SK-N-SH (cell line): ENCODE measurements around the gene ME3. TPM values are rescaled to one million over a fixed set of nuclear protein-coding genes. Genes with fewer than 3 reads are reported as not detected.

ENCODE experiments used
- CTCF ChIA-PET: fragments of 300-600, 350-600 bp; formaldehyde crosslinking; extraction: SDS; loops from one replicate; lab custom pipeline; 2021; lab: Yijun Ruan, JAX
- POLR2A ChIA-PET: fragments of 350-600 bp; sonication (Branson Sonifier 250); formaldehyde crosslinking; extraction: SDS; loops from one replicate; lab custom pipeline; 2020; ENCODE audit warnings: antibody characterized with exemption, inconsistent platforms; lab: Yijun Ruan, JAX
- DNase-seq: peaks from one replicate; pipeline ENCODE4 v3.0.0; 2012
- H2AFZ ChIP-seq: fragments of 200-600 bp; sonication (generic); 2 replicates; pipeline ENCODE4 v1.8.1; 2016; ENCODE audit warnings: antibody characterized with exemption, mild to moderate bottlenecking, low read depth
- H3F3A ChIP-seq: fragments of 200-600 bp; sonication (generic); replicated peaks from 2 replicates; pipeline ENCODE3; 2016; ENCODE audit warnings: antibody characterized with exemption, mild to moderate bottlenecking; ENCODE audit not compliant: insufficient read depth
- H3K27ac ChIP-seq, 2 experiments: fragments of 200-500 bp in 1 of 2; fragments of 200-600 bp in 1 of 2; sonication (Bioruptor generic) in 1 of 2; sonication (generic), shearing (Covaris generic) in 1 of 2; 2 replicates each; pipeline versions ENCODE4 v1.5.1 to v1.6.1; 2014 to 2016; ENCODE audit warnings: low read depth in 2 of 2, inconsistent platforms in 1 of 2, low read length in 1 of 2, mild to moderate bottlenecking in 1 of 2, mixed read lengths in 1 of 2
- H3K27me3 ChIP-seq: fragments of 200-600 bp; sonication (generic), shearing (Covaris generic); 2 replicates; pipeline ENCODE4 v1.6.1; 2016; ENCODE audit warnings: mixed run types; ENCODE audit not compliant: insufficient read depth
- H3K36me3 ChIP-seq, 2 experiments: fragments of 200-500 bp in 1 of 2; fragments of 200-600 bp in 1 of 2; sonication (Bioruptor generic) in 1 of 2; sonication (generic) in 1 of 2; replicated peaks in 1 of 2; 2 replicates each; pipeline versions ENCODE3 to v1.5.1; 2014 to 2016; ENCODE audit warnings: low read length in 1 of 2, mild to moderate bottlenecking in 1 of 2; ENCODE audit not compliant: insufficient read depth in 2 of 2, control insufficient read depth in 1 of 2
- H3K4me1 ChIP-seq, 2 experiments: fragments of 200-500 bp in 1 of 2; fragments of 200-600 bp in 1 of 2; sonication (Bioruptor generic) in 1 of 2; sonication (generic), shearing (Covaris generic) in 1 of 2; 2 replicates each; pipeline versions ENCODE4 v1.5.1 to v1.6.1; 2014 to 2016; ENCODE audit warnings: low read depth in 1 of 2, low read length in 1 of 2, mixed run types in 1 of 2; ENCODE audit not compliant: insufficient read depth in 2 of 2, control insufficient read depth in 1 of 2
- H3K4me2 ChIP-seq: fragments of 200-600 bp; sonication (generic), shearing (Covaris generic); 2 replicates; pipeline ENCODE4 v1.6.1; 2017; ENCODE audit warnings: mixed run types
- H3K4me3 ChIP-seq, 2 experiments: fragments of 200-500 bp in 1 of 2; fragments of 200-600 bp in 1 of 2; sonication (Bioruptor generic) in 1 of 2; sonication (generic), shearing (Covaris generic) in 1 of 2; 2 replicates each; pipeline versions ENCODE4 v1.5.1 to v1.8.1; 2014 to 2016; ENCODE audit warnings: low read depth in 2 of 2, inconsistent platforms in 1 of 2, low read length in 1 of 2, mild to moderate bottlenecking in 1 of 2, mixed read lengths in 1 of 2, moderate library complexity in 1 of 2
- H3K79me2 ChIP-seq: fragments of 200-600 bp; sonication (generic); 2 replicates; pipeline ENCODE4 v1.8.1; 2017; ENCODE audit warnings: mild to moderate bottlenecking; ENCODE audit not compliant: insufficient read depth
- H3K9ac ChIP-seq: fragments of 200-600 bp; sonication (generic); 2 replicates; pipeline ENCODE4 v1.6.1; 2017; ENCODE audit warnings: mixed run types
- H3K9me2 ChIP-seq: fragments of 200-600 bp; sonication (generic); 2 replicates; pipeline ENCODE4 v1.6.1; 2017; ENCODE audit warnings: mixed run types
- H3K9me3 ChIP-seq: fragments of 200-600 bp; sonication (generic); 2 replicates; pipeline ENCODE4 v1.6.1; 2017; ENCODE audit warnings: mixed run types, mild to moderate bottlenecking, moderate library complexity
- H4K20me1 ChIP-seq: fragments of 200-600 bp; sonication (generic); 2 replicates; pipeline ENCODE4 v1.6.1; 2017; ENCODE audit warnings: mild to moderate bottlenecking, mixed run types; ENCODE audit not compliant: insufficient read depth
- ELF1 ChIP-seq: IDR thresholded peaks from 2 replicates; pipeline ENCODE4 v1.4.0; 2012
- EP300 ChIP-seq, 2 experiments: IDR thresholded peaks; 2 replicates each; pipeline versions ENCODE4 v1.4.0 to v1.6.1; 2012; ENCODE audit warnings: borderline replicate concordance in 1 of 2, low read depth in 1 of 2, low read length in 1 of 2
- EZH2phosphoT487 ChIP-seq: fragments of 200-600 bp; sonication (generic); IDR thresholded peaks from 2 replicates; pipeline ENCODE4 v1.6.1; 2017; ENCODE audit warnings: low read depth, mixed run types, mild to moderate bottlenecking, antibody characterized with exemption, moderate library complexity, borderline replicate concordance
- FOSL2 ChIP-seq: IDR thresholded peaks from 2 replicates; pipeline ENCODE4 v1.4.0; 2012; ENCODE audit warnings: low read depth, mild to moderate bottlenecking, moderate library complexity, borderline replicate concordance
- FOXJ3 ChIP-seq: sonication (generic); formaldehyde crosslinking; IDR thresholded peaks from 2 replicates; pipeline ENCODE4 v1.5.1; 2020; ENCODE audit warnings: mild to moderate bottlenecking, missing genetic modification reagents
- GABPA ChIP-seq: IDR thresholded peaks from 2 replicates; pipeline ENCODE4 v1.4.0; 2012; ENCODE audit warnings: low read depth, mild to moderate bottlenecking
- GATA2 ChIP-seq: sonication (generic); formaldehyde crosslinking; IDR thresholded peaks from 2 replicates; pipeline ENCODE4 v1.5.0; 2020; ENCODE audit warnings: mild to moderate bottlenecking, missing genetic modification reagents
- IRF3 ChIP-seq: fragments of 150-350 bp; IDR thresholded peaks from 2 replicates; pipeline ENCODE4 v1.6.1; 2016; ENCODE audit warnings: mild to moderate bottlenecking, low read depth, low read length
- MXI1 ChIP-seq: IDR thresholded peaks from 2 replicates; pipeline ENCODE4 v1.6.1; 2012; ENCODE audit warnings: mild to moderate bottlenecking, low read depth, low read length, improper control_type of control experiment
- PBX3 ChIP-seq: IDR thresholded peaks from 2 replicates; pipeline ENCODE4; 2012
- POLR2AphosphoS5 ChIP-seq: IDR thresholded peaks from 2 replicates; pipeline ENCODE4 v1.6.1; 2012; ENCODE audit warnings: low read depth, low read length
- RCOR1 ChIP-seq: fragments of 150-350 bp; IDR thresholded peaks from 2 replicates; pipeline ENCODE4 v1.6.1; 2017; ENCODE audit warnings: antibody characterized with exemption, low read length
- RFX5 ChIP-seq: IDR thresholded peaks from 2 replicates; pipeline ENCODE4 v1.6.1; 2012; ENCODE audit warnings: mild to moderate bottlenecking, improper control_type of control experiment, low read length
- RXRA ChIP-seq: IDR thresholded peaks from 2 replicates; pipeline ENCODE4 v1.4.0; 2012; ENCODE audit warnings: low read depth, mild to moderate bottlenecking, borderline replicate concordance
- SIN3A ChIP-seq: IDR thresholded peaks from 2 replicates; pipeline ENCODE4 v1.6.1; 2012; ENCODE audit warnings: low read depth, mild to moderate bottlenecking, low read length, moderate library complexity, borderline replicate concordance
- TCF12 ChIP-seq: IDR thresholded peaks from 2 replicates; pipeline ENCODE4 v1.4.0; 2012
- TEAD4 ChIP-seq: IDR thresholded peaks from 2 replicates; pipeline ENCODE4 v1.4.0; 2012; ENCODE audit warnings: mild to moderate bottlenecking, borderline replicate concordance; ENCODE audit not compliant: insufficient read depth
- USF1 ChIP-seq: IDR thresholded peaks from 2 replicates; pipeline ENCODE4 v1.4.0; 2012; ENCODE audit warnings: low read depth, borderline replicate concordance
- USF2 ChIP-seq: fragments of 150-350 bp; IDR thresholded peaks from 2 replicates; pipeline ENCODE4 v1.6.1; 2017; ENCODE audit warnings: antibody characterized with exemption, low read length, low read depth, borderline replicate concordance
- YY1 ChIP-seq: IDR thresholded peaks from 2 replicates; pipeline ENCODE4 v1.4.0; 2012; ENCODE audit warnings: low read depth, mild to moderate bottlenecking
- WGBS: methylation state at CpG from one replicate; pipeline ENCODE4 v1.1.6; 2017; ENCODE audit warnings: low lambda C conversion rate; 5-methylcytosine and 5-hydroxymethylcytosine counted together
- polyA plus RNA-seq, 3 experiments: library from polyadenylated mRNA; depleted of rRNA; stranded (reverse); fragments of >200 nt; gene quantifications; 2 replicates each; pipeline ENCODE4 v1.2.3, GENCODE V29; 2012

The ME3 gene
- polyA plus RNA-seq, 1 of the 3 experiments (the other 2 are of a cell fraction) = 22.0 TPM

GRCh38 chr11:86681483-86681756, 9.0 kb upstream of the ME3 start:
- TF ChIP-seq IRF3 (no peak), RFX5 (no peak), PBX3 (0 out of 2 replicates have a peak, but pooled peaks have one; percentile 1), ELF1 (no peak), TCF12 (peak; percentile 20; the same call in 1 of the 2 replicates), YY1 (0 out of 2 replicates have a peak, but pooled peaks have one; percentile 48), USF2 (no peak), FOXJ3 (CRISPR knock-in tag) (no peak), RCOR1 (no peak), RXRA (no peak), GATA2 (CRISPR knock-in tag) (no peak), POLR2AphosphoS5 (no peak), FOSL2 (no peak)
- TF ChIP-seq, all 33 proteins: peak for 3
- Histone ChIP-seq H3F3A (peaks cover 31% of the 10 kb centered on the region), H3K27me3 (no peaks in the 10 kb centered on the region), H3K36me3 (no peaks in the 10 kb centered on the region), H4K20me1 (no peaks in the 10 kb centered on the region), H3K4me2 (peak overlapping the region; percentile 41; the same call in 1 of the 2 replicates), H2AFZ (peak overlapping the region; percentile 38), H3K4me1 (peaks cover 5 to 17% of the 10 kb centered on the region in 2 experiments; a peak in 3 of 4 replicates), H3K9me2 (no peaks in the 10 kb centered on the region), H3K27ac (peak overlapping the region; percentile 70 to 82; a peak in 3 of 4 replicates), H3K79me2 (no peaks in the 10 kb centered on the region), H3K9me3 (no peaks in the 10 kb centered on the region), H3K9ac (peak overlapping the region; percentile 45; the same call in 1 of the 2 replicates), H3K4me3 (no peak overlapping the region)
- POLR2A ChIA-PET = no interaction called here
- CTCF ChIA-PET = interaction anchor here (1.1 to 2.0 kb wide), 3 partner anchors 10 to 258 kb away, joined by 4 to 6 read pairs (median 5); no protein-coding TSS in a partner anchor
- DNase-seq = no peak
- WGBS = 28% methylated on average over 2 of the region's 2 CpGs

- 67% methylated on average over 5 of the region's 5 CpGs for WGBS
- Histone ChIP-seq H3K36me3 (no peaks in the 10 kb centered on the region), H4K20me1 (no peaks in the 10 kb centered on the region), H3K9me3 (no peaks in the 10 kb centered on the region), H3K27ac (peak overlapping the region; percentile 70 to 82; a peak in 3 of 4 replicates), H3F3A (peaks cover 31% of the 10 kb centered on the region), H3K79me2 (no peaks in the 10 kb centered on the region), H3K4me3 (no peak overlapping the region), H3K9me2 (no peaks in the 10 kb centered on the region), H3K4me1 (peaks cover 5 to 17% of the 10 kb centered on the region in 2 experiments; a peak in 3 of 4 replicates), H3K9ac (peak overlapping the region; percentile 45; the same call in 1 of the 2 replicates), H2AFZ (peak overlapping the region; percentile 38; the same call in 1 of the 2 replicates), H3K27me3 (no peaks in the 10 kb centered on the region), H3K4me2 (peak overlapping the region; percentile 41; the same call in 1 of the 2 replicates)
- POLR2A ChIA-PET = no interaction called here
- CTCF ChIA-PET = interaction anchor here (0.6 to 2.0 kb wide), 3 partner anchors 10 to 258 kb away, joined by 3 to 6 read pairs (median 4); no protein-coding TSS in a partner anchor
- no peak for DNase-seq
- TF ChIP-seq USF2 (no peak), RFX5 (no peak), USF1 (no peak), YY1 (no peak), EZH2phosphoT487 (no peak), FOSL2 (no peak), TCF12 (no peak), MXI1 (no peak), SIN3A (no peak), EP300 (IDR thresholded peaks at IDR 0.05; ENCODE audit: borderline replicate concordance in 1 of 2, low read depth in 1 of 2, low read length in 1 of 2) (peak in 1 of 2 experiments; percentile 27; a peak in 1 of 4 replicates), TEAD4 (0 out of 2 replicates have a peak, but pooled peaks have one; percentile 3), GABPA (no peak), PBX3 (peak; percentile 42; the same call in 1 of the 2 replicates)
Measured at GRCh38 chr11:86680716-86681482, 8.5 kb upstream of the ME3 start.
